Measurements from ENCODE around the gene AUTS2. TPM values are rescaled to one million over a fixed set of nuclear protein-coding genes. Genes with fewer than 3 reads are reported as not detected.

AUTS2 gene
- total and polyA plus RNA-seq, 9 of the 15 experiments (the other 6 are each of a cell fraction or from before 2014, with no cell fraction given): 0.58 TPM; not detected in 8

GRCh38 chr7:70829221-70830059 is 1231.2 kb downstream of the AUTS2 start (continued):
- TF ChIP-seq CREB1 (IDR thresholded peaks at IDR 0.05): no peak
- TF ChIP-seq CREB1 (CRISPR knock-in tag; IDR thresholded peaks at IDR 0.05): no peak
- no peak for TF ChIP-seq YBX1 (IDR thresholded peaks at IDR 0.05)
- no peak for TF ChIP-seq ZNF174 (CRISPR knock-in tag; IDR thresholded peaks at IDR 0.05)
- no peak for TF ChIP-seq MAFF (IDR thresholded peaks at IDR 0.05; ENCODE audit: low read length)
- TF ChIP-seq RREB1 (CRISPR knock-in tag; IDR thresholded peaks at IDR 0.05): no peak
- TF ChIP-seq PCBP1 (IDR thresholded peaks at IDR 0.05; ENCODE audit: low read depth, low read length, poor library complexity, severe bottlenecking): no peak
- TF ChIP-seq MGA (IDR thresholded peaks at IDR 0.05): no peak
- TF ChIP-seq JUN (IDR thresholded peaks at IDR 0.05; ENCODE audit: borderline replicate concordance, low read depth, low read length): no peak
- TF ChIP-seq JUN (CRISPR knock-in tag; IDR thresholded peaks at IDR 0.05; ENCODE audit: borderline replicate concordance): no peak
